ENCODE results near the gene RASA4B. TPM values are rescaled to one million over a fixed set of nuclear protein-coding genes. Genes with fewer than 3 reads are reported as not detected.

Gene RASA4B
- polyA plus RNA-seq, 1 donor (not counting 4 experiments of a cell fraction or from before 2014, with no cell fraction given): 0.49 TPM

DNA sequence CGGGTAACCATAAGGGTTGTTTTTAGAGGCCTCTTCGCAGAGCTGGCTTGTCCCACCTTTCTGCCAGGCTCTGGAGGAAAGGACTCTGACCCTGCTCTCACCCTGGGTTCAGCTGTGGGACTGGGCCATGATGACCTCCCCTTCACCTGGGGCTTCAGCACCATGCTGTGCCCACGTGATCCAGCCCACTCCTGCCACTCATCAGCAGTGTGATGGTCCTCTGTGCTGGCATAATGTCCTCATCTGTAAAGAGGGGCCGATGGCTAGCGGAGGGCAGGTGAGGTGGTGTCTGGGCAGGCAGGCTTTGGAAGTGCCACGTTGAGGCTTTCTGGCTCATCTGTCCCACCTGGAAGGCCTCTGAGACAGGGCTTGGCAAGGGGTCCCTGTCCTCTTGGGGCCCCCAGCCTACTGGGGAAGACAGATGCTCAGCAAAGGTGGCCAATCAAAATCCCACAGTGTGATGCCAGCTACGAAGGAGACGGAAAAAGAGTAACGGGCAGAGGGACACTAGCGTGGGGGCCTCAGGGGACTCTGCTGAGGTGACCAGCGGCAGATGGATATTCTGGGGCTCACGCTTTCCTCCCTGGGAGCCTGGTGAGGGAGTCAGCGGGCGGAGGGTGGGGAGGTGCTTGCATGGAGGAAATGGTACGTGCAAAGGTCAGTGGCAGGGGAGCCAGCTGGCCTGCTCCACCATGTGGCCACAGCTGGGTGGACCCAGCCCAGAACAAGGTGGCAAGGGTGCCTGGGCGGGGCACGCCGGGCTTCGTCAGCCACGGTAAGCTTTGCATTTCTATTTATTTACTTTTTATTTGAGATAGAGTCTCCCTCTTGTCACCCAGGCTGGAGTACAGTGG, 47.4 kb downstream of the RASA4B start:
- Histone ChIP-seq H4K20me1 (ENCODE audit: control insufficient read depth, extremely low read depth, insufficient read depth, low read length) (no peaks in the 10 kb centered on the region), H3K4me2 (ENCODE audit: control insufficient read depth, extremely low read depth, insufficient read depth, low read depth, low read length) (no peak overlapping the region), H3K4me3 (ENCODE audit: control insufficient read depth in 2 of 3, extremely low read depth in 1 of 3, insufficient read depth in 2 of 3, low read depth in 1 of 3, low read length in 3 of 3) (no peak overlapping the region), H3K4me1 (ENCODE audit: control insufficient read depth, extremely low read depth, insufficient read depth, low read length) (peaks cover 8% of the 10 kb centered on the region), H3K9me3 (ENCODE audit: control insufficient read depth, low read depth, low read length) (no peaks in the 10 kb centered on the region), H3K27me3 (ENCODE audit: control insufficient read depth, extremely low read depth, insufficient read depth, low read length) (no peaks in the 10 kb centered on the region), H3K9ac (ENCODE audit: control insufficient read depth, extremely low read depth, insufficient read depth, low read length) (no peak overlapping the region), H3K9me1 (ENCODE audit: control insufficient read depth, extremely low read depth, insufficient read depth, low read length) (no peaks in the 10 kb centered on the region), H2AFZ (ENCODE audit: control insufficient read depth, low read length) (no peak overlapping the region), H3K27ac (ENCODE audit: control insufficient read depth, insufficient read depth, low read length) (no peak overlapping the region), H3K79me2 (ENCODE audit: control insufficient read depth, insufficient read depth, low read length) (peaks cover 4% of the 10 kb centered on the region), H3K36me3 (ENCODE audit: control insufficient read depth in 2 of 2, extremely low read depth in 1 of 2, insufficient read depth in 2 of 2, low read length in 2 of 2) (peaks cover 6 to 8% of the 10 kb centered on the region in 2 experiments)
- DNase-seq (ENCODE audit: low read depth, low spot score) (no peak), FAIRE-seq (no peak)
- dilution Hi-C loops (cut with MboI; ENCODE audit: extremely low pct_ligation_motif_present, low sequenced_read_pairs): no loop called here
- TF ChIP-seq EZH2 (IDR thresholded peaks at IDR 0.05; ENCODE audit: low read length): no peak
- TF ChIP-seq CTCF (optimal IDR thresholded peaks at IDR 0.05 in 1 of 3, IDR thresholded peaks at IDR 0.05 in 1 of 3, conservative IDR thresholded peaks at IDR 0.05 in 1 of 3; ENCODE audit: extremely low read depth in 1 of 3, insufficient read depth in 2 of 3, low read length in 3 of 3): no peak

DNA sequence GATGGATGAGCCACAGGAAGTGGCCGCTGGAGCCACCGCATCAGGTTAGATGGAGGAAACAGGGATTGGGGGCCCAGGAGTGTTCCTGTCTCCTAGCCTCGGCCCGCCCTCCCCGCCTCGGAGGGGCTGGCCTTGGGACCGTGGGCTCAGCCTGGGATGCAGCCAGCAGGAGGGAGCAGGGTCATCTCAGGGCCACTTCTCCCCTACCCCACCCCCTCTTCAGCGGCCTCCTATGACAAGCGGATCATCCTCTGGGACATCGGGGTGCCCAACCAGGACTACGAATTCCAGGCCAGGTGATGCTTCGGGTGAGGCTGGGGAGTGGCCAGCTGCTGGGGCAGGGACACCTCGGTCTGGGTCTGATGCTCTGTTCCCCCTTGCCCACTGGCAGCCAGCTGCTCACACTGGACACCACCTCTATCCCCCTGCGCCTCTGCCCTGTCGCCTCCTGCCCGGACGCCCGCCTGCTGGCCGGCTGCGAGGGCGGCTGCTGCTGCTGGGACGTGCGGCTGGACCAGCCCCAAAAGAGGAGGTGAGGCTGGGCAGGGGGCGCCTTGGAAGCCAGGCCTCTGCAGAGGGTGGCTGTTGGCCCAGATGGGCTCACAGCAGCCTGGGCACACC, 48.1 kb downstream of the RASA4B start:
- H3K27ac ChIP-seq (ENCODE audit: control insufficient read depth, insufficient read depth, low read length): no peak overlapping the region
- no peak for TF ChIP-seq CTCF (optimal IDR thresholded peaks at IDR 0.05 in 1 of 3, IDR thresholded peaks at IDR 0.05 in 1 of 3, conservative IDR thresholded peaks at IDR 0.05 in 1 of 3; ENCODE audit: extremely low read depth in 1 of 3, insufficient read depth in 2 of 3, low read length in 3 of 3)
- no peak for TF ChIP-seq EZH2 (IDR thresholded peaks at IDR 0.05; ENCODE audit: low read length)
- no peak for FAIRE-seq
- H3K79me2 ChIP-seq (ENCODE audit: control insufficient read depth, insufficient read depth, low read length): peaks cover 5% of the 10 kb centered on the region
- H3K4me2 ChIP-seq (ENCODE audit: control insufficient read depth, extremely low read depth, insufficient read depth, low read depth, low read length): no peak overlapping the region
- H4K20me1 ChIP-seq (ENCODE audit: control insufficient read depth, extremely low read depth, insufficient read depth, low read length): no peaks in the 10 kb centered on the region
- dilution Hi-C loops (cut with MboI; ENCODE audit: extremely low pct_ligation_motif_present, low sequenced_read_pairs): no loop called here
- H3K9me1 ChIP-seq (ENCODE audit: control insufficient read depth, extremely low read depth, insufficient read depth, low read length): no peaks in the 10 kb centered on the region
- H3K36me3 ChIP-seq (ENCODE audit: control insufficient read depth in 2 of 2, extremely low read depth in 1 of 2, insufficient read depth in 2 of 2, low read length in 2 of 2): peaks cover 6 to 8% of the 10 kb centered on the region in 2 experiments
- no peak for DNase-seq (ENCODE audit: low read depth, low spot score)
- no peak overlapping the region for H3K4me3 ChIP-seq (ENCODE audit: control insufficient read depth in 2 of 3, extremely low read depth in 1 of 3, insufficient read depth in 2 of 3, low read depth in 1 of 3, low read length in 3 of 3)
- no peaks in the 10 kb centered on the region for H3K9me3 ChIP-seq (ENCODE audit: control insufficient read depth, low read depth, low read length)
- no peaks in the 10 kb centered on the region for H3K27me3 ChIP-seq (ENCODE audit: control insufficient read depth, extremely low read depth, insufficient read depth, low read length)
- H2AFZ ChIP-seq (ENCODE audit: control insufficient read depth, low read length): no peak overlapping the region
- H3K9ac ChIP-seq (ENCODE audit: control insufficient read depth, extremely low read depth, insufficient read depth, low read length): no peak overlapping the region
- peaks cover 8% of the 10 kb centered on the region for H3K4me1 ChIP-seq (ENCODE audit: control insufficient read depth, extremely low read depth, insufficient read depth, low read length)
